DND-41 (cell line): Measurements from ENCODE around the gene SNRNP200.

Experiments used
- ATAC-seq: fragments of 200-7000 bp; cut with Tn5 transposase; 3 replicates; pipeline ENCODE4 v1.9.1; 2021; ENCODE audit warnings: low read depth; ENCODE audit not compliant: insufficient read depth
- DNase-seq: peaks from one replicate; pipeline ENCODE4 v3.0.0-alpha.2; 2020
- H2AFZ ChIP-seq: 2 replicates; pipeline ENCODE4 v1.6.0; 2012; ENCODE audit warnings: low read depth, low read length
- H3K27ac ChIP-seq: 2 replicates; pipeline ENCODE4 v1.5.1; 2012; ENCODE audit warnings: low read length, inconsistent platforms
- H3K27me3 ChIP-seq: fragments of 200-600 bp; sonication (generic); 2 replicates; pipeline ENCODE4 v1.6.0; 2012; ENCODE audit warnings: low read length, mild to moderate bottlenecking, inconsistent platforms; ENCODE audit not compliant: insufficient read depth, poor library complexity
- H3K36me3 ChIP-seq: 2 replicates; pipeline ENCODE4 v1.5.1; 2012; ENCODE audit warnings: low read length, inconsistent platforms; ENCODE audit not compliant: insufficient read depth
- H3K4me1 ChIP-seq: 2 replicates; pipeline ENCODE4 v1.5.1; 2012; ENCODE audit warnings: mild to moderate bottlenecking, low read length; ENCODE audit not compliant: insufficient read depth
- H3K4me2 ChIP-seq: 2 replicates; pipeline ENCODE4 v1.6.0; 2012; ENCODE audit warnings: mild to moderate bottlenecking, moderate library complexity, low read length, inconsistent platforms; ENCODE audit not compliant: insufficient read depth
- H3K4me3 ChIP-seq, 2 experiments: fragments of 200-600 bp in 1 of 2; shearing (Covaris generic) in 1 of 2; 2 replicates each; pipeline ENCODE4 v1.5.1; 2012 to 2016; ENCODE audit warnings: inconsistent platforms in 2 of 2, low read length in 2 of 2, mild to moderate bottlenecking in 2 of 2, low read depth in 1 of 2, moderate library complexity in 1 of 2
- H3K79me2 ChIP-seq: 2 replicates; pipeline ENCODE4 v1.6.0; 2012; ENCODE audit warnings: low read length, inconsistent platforms; ENCODE audit not compliant: insufficient read depth
- H3K9ac ChIP-seq: 2 replicates; pipeline ENCODE4 v1.6.0; 2012; ENCODE audit warnings: low read depth, mild to moderate bottlenecking, inconsistent platforms, low read length, moderate library complexity
- H3K9me3 ChIP-seq: 2 replicates; pipeline ENCODE4 v1.5.1; 2012; ENCODE audit warnings: low read length, moderate library complexity, mild to moderate bottlenecking, inconsistent platforms; ENCODE audit not compliant: insufficient read depth, severe bottlenecking
- H4K20me1 ChIP-seq: 2 replicates; pipeline ENCODE4 v1.6.0; 2012; ENCODE audit warnings: low read length; ENCODE audit not compliant: insufficient read depth
- EZH2 ChIP-seq: IDR thresholded peaks from 3 replicates; pipeline ENCODE4 v1.6.1; 2012; ENCODE audit warnings: borderline replicate concordance, low read depth, mild to moderate bottlenecking, moderate library complexity, low read length, inconsistent platforms; ENCODE audit not compliant: severe bottlenecking
- TF ChIP-seq, protein P1 (sequence below): IDR thresholded peaks from 2 replicates; pipeline ENCODE4 v1.5.1; 2012; ENCODE audit warnings: borderline replicate concordance, low read length, moderate library complexity, mild to moderate bottlenecking; ENCODE audit not compliant: poor library complexity, severe bottlenecking; ENCODE audit errors: extremely low read depth

SNRNP200 gene

DNA sequence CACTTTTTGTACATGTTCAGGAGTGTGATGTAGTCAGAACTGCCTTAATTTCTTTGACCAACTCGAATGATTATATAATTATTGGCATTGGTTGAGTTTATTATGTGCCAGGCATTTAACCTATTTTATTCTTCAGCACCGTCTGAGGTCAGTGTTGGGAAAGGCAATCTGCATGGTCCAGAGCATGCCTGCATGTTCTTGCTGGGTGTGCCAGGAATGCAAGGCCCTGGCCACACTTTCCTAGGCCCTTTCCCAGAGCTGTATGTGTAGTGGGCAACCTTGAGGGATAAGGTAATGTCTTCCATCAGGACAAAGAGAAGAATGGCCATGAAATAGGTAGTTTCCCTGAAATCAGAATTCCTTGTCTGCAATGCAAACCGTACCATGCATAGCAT lies 9.7 kb upstream of the SNRNP200 start:
- TF ChIP-seq EZH2: no peak
- TF ChIP-seq, protein P1, sequence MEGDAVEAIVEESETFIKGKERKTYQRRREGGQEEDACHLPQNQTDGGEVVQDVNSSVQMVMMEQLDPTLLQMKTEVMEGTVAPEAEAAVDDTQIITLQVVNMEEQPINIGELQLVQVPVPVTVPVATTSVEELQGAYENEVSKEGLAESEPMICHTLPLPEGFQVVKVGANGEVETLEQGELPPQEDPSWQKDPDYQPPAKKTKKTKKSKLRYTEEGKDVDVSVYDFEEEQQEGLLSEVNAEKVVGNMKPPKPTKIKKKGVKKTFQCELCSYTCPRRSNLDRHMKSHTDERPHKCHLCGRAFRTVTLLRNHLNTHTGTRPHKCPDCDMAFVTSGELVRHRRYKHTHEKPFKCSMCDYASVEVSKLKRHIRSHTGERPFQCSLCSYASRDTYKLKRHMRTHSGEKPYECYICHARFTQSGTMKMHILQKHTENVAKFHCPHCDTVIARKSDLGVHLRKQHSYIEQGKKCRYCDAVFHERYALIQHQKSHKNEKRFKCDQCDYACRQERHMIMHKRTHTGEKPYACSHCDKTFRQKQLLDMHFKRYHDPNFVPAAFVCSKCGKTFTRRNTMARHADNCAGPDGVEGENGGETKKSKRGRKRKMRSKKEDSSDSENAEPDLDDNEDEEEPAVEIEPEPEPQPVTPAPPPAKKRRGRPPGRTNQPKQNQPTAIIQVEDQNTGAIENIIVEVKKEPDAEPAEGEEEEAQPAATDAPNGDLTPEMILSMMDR: no peak
- H3K4me3 ChIP-seq: no peak overlapping the region
- H3K4me2 ChIP-seq: no peak overlapping the region
- peak overlapping the region; percentile 79 for H3K27ac ChIP-seq
- peaks cover 30% of the 10 kb centered on the region for H3K4me1 ChIP-seq
- DNase-seq (no peak), ATAC-seq (no peak)
- no peaks in the 10 kb centered on the region for H3K9me3 ChIP-seq
- no peak overlapping the region for H3K9ac ChIP-seq
- H3K36me3 ChIP-seq: no peaks in the 10 kb centered on the region
- no peaks in the 10 kb centered on the region for H3K27me3 ChIP-seq
- no peaks in the 10 kb centered on the region for H4K20me1 ChIP-seq
- H2AFZ ChIP-seq: no peak overlapping the region
- H3K79me2 ChIP-seq: no peaks in the 10 kb centered on the region

DNA sequence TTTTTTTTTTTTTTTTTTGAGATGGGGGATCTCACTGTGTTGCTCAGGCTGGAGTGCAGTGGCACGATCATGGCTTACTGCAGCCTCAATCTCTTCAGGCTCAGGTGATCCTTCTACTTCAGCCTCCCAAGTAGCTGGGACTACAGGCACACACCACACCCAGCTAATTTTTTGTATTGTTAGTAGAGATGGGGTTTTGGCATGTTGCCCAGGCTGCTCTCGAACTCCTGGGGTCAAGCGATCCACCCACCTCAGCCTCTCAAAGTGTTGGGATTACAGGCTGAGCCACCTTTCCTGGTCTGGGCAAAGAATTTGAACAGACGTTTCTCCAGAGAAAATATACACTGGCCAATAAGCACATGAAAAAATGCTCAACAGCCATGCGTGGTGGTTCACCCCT lies 2.9 kb upstream of the SNRNP200 start:
- H3K36me3 ChIP-seq: peaks cover 14% of the 10 kb centered on the region
- H3K27ac ChIP-seq: no peak overlapping the region
- H3K4me2 ChIP-seq: no peak overlapping the region
- H3K4me3 ChIP-seq: no peak overlapping the region
- DNase-seq: no peak
- TF ChIP-seq EZH2: no peak
- TF ChIP-seq, protein P1: no peak
- H3K79me2 ChIP-seq: peaks cover 34% of the 10 kb centered on the region
- no peak overlapping the region for H2AFZ ChIP-seq
- H4K20me1 ChIP-seq: peaks cover 6% of the 10 kb centered on the region; the same call in 1 of the 2 replicates
- no peaks in the 10 kb centered on the region for H3K27me3 ChIP-seq
- H3K9ac ChIP-seq: no peak overlapping the region
- no peak for ATAC-seq
- H3K4me1 ChIP-seq: peaks cover 30% of the 10 kb centered on the region
- H3K9me3 ChIP-seq: no peaks in the 10 kb centered on the region

DNA sequence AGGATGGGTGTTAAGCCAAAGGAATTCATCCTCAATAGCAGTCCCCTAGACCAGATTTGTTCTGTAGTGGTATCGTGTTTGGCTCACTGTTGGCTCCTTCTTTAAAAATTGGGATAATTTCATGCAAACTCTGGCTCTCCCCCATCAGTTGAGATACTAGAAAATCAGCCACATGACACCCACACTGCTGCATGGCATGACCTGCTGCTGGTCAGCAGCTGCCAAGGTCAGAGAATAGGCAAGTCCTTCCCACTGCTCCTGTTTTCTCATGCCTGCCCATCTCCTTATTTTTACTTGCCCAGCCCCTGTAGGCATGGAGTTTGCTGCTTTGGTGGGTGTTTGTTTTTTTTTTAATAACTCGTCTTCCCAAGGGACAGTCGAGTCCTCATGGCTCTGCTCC lies 1.0 kb upstream of the SNRNP200 start:
- Histone ChIP-seq H3K4me2 (peak overlapping the region; percentile 71), H3K79me2 (peaks cover 52% of the 10 kb centered on the region), H2AFZ (peak overlapping the region; percentile 73), H3K9ac (peak overlapping the region; percentile 70), H3K4me1 (peaks cover 49% of the 10 kb centered on the region), H3K27ac (peak overlapping the region; percentile 90), H3K4me3 (peak overlapping the region; percentile 45 to 73; a peak in 3 of 4 replicates), H4K20me1 (peaks cover 18% of the 10 kb centered on the region; the same call in 1 of the 2 replicates), H3K27me3 (no peaks in the 10 kb centered on the region), H3K9me3 (no peaks in the 10 kb centered on the region), H3K36me3 (peaks cover 32% of the 10 kb centered on the region)
- TF ChIP-seq EZH2: no peak
- TF ChIP-seq, protein P1: no peak
- no peak for ATAC-seq
- DNase-seq: no peak

DNA sequence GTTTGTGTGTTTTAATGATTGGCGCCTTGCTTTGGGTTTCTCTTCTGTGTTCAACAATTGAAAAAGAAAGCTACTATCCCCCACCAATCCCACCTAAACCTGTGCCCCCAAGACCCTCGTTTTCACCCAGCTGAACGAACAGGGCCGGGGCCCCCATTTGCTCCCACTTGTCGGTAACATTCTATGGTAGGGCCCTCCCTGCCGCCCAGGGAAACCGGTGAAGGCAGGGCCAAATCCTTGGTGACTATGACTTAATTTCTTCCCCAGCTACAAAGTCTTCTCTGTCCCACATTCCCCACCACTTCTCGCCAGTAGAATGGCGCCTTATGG lies 598 bp upstream of the SNRNP200 start:
- Histone ChIP-seq H2AFZ (peak overlapping the region; percentile 73), H3K79me2 (peaks cover 57% of the 10 kb centered on the region), H3K9me3 (no peaks in the 10 kb centered on the region), H3K27ac (peak overlapping the region; percentile 90), H3K27me3 (no peaks in the 10 kb centered on the region), H3K9ac (peak overlapping the region; percentile 70), H3K4me1 (peaks cover 49% of the 10 kb centered on the region), H4K20me1 (peaks cover 23% of the 10 kb centered on the region; the same call in 1 of the 2 replicates), H3K4me3 (peak overlapping the region; percentile 45 to 73), H3K36me3 (peaks cover 37% of the 10 kb centered on the region), H3K4me2 (peak overlapping the region; percentile 71)
- TF ChIP-seq, protein P1: no peak
- no peak for TF ChIP-seq EZH2
- peak; percentile 9; the same call in 2 of the 3 replicates for ATAC-seq
- DNase-seq: no peak
